NCI-H1436 (cell line): ENCODE results near the gene NVL.

Source experiments
- DNase-seq: peaks from one replicate; lab custom pipeline; 2025; lab: John Stamatoyannopoulos, UW

NVL gene

DNA sequence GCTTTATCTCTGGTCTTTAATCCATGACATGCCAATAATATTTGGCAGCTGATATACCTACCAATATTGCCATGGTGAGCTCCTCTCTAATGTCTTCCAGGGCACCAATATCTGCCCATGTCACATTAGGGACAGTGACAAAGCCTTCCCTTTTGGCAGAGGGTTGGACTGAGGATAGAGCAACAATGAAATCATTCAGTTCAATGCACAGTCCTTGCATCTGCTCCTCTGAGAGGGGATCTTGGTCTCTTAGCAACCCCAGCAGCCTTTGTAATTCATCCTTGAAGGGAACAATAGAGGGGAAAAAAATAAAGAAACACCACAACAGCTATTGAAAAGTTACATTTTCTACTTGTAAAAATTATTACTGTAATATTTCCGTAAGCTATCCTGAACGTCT lies 42.3 kb downstream of the NVL start:
- peak; percentile 49 for DNase-seq

DNA sequence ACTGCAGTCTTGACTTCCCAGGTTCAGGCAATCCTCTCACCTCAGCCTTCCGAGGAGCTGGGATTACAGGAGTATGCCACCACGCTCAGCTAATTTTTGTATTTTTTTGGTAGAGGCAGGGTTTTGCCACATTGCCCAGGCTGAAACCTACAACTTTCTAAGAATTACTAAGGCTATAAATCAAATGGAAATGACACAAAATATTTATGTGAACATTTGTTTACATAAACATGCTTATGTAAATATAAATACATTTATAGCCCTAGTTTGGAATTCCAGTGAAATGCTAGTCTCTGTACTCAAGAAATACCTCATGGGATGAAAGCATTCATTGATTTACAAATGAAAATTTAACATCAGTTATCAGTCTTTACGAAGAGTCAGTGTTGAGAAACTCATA lies 47.8 kb downstream of the NVL start:
- no peak for DNase-seq

GRCh38 chr1:224276771-224277487 lies 53.0 kb downstream of the NVL start:
- no peak for DNase-seq

DNA sequence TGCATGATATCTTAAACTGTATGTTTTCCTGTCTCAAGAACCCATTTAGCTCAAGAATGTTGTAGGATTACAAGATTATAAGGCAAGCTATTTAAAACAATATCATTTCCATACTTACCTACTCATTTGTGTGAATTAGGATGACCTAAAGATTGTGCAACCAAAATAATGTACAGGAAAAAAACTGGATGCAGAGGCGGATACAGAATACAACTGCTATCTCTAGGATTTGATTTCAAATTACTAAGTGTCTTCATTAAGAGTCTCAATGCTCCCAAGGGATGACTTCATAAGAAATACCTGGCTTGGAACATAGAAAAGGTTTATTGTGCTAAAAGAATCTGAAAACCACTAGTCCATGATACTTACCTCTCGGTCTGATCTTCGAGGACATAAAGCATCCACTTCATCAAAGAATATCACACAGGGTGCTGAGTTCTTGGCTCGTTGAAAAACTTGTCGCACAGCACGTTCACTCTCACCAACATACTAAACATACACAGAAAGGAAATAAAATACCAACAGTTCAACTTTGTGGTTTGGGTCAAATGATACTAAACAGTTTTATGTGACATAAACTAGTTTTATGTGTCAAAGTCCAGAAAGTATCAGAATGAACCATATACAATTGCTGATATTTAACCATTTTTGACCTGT lies 54.9 kb downstream of the NVL start:
- no peak for DNase-seq

- DNase-seq = no peak
These were observed 56.3 kb downstream of the NVL start for GRCh38 chr1:224273641-224274040.

- no peak for DNase-seq
These were observed 58.9 kb downstream of the NVL start for GRCh38 chr1:224271106-224271505.

GRCh38 chr1:224267925-224268324 lies 62.0 kb downstream of the NVL start:
- no peak for DNase-seq

DNA sequence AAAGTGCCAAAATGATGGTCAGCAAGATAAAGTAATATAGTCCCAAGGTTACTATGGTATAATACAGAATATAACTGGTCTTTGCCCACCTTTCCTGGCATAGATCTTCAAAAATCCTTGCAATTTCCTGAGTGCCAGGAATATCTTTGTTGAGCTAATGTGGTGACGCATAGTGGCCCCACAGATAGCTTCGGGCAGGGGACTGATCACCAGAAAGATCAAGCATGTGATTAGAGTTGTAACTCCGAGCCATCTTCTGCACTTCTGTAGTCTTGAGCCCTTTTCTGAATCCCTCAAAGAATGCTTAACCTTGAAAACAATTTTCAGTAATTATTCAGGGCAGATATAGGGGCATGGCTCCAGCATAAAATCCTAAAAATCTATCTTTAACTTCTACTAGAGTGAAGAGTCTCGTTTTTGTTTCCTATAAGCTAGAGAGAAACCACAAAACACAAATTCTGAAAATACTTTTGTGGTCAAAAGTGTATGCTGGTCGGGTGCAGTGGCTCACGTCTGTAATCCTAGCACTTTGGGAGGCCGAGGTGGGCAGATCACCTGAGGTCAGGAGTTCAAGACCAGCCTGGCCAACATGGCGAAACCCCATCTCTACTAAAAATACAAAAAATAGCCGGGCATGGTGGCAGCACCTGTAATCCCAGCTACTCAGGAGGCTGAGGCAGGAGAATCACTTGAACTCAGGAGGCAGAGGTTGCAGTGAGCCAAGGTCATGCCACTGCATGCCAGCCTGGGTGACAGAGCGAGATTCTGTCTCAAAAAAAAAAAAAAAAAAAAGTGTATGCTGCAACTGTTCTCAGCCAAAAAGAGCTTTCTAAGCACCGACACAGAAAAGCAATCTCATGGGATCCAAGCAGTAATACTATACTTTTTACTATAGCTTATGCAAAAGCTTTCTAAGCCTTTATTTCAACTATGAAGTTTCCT lies 62.8 kb downstream of the NVL start:
- DNase-seq = no peak

DNA sequence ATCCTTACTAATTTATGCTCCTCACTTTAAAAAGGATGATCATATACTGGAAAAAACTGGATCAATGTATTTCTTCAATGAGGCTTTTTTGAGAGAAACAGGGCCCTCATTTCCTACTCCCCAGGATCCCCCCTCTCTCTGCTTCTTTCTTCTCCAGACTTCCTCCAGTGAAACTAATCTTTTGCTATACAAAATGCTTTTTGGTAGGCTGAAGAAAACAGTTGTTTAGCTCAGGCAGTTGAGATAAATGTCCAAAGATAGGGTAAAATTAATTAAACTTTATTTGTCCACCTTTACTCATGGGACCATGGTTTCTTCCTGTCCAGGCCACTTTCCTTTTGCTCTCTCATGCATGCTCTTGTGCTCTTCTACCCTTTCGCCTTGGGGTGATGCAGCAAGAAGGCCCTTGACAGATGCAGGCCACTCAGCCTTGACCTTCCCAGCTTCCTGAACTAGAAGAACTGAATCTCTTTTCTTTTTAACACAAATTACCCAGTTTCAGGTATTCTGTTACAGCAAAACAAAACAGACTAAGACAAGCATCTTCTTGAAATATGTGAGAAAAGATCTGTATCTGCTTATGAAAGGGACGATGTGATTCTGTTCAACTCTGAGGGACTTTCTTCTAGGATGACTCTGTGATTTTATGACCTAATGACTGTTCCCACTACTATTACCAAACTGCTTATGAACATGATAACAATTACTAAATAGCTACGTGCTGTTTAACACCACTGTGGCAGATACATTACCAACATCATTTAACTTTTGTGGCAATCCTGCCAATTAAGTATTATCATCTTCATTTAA lies 63.7 kb downstream of the NVL start:
- DNase-seq = no peak

- DNase-seq = no peak
These were observed 65.7 kb downstream of the NVL start for GRCh38 chr1:224264321-224264720.

DNA sequence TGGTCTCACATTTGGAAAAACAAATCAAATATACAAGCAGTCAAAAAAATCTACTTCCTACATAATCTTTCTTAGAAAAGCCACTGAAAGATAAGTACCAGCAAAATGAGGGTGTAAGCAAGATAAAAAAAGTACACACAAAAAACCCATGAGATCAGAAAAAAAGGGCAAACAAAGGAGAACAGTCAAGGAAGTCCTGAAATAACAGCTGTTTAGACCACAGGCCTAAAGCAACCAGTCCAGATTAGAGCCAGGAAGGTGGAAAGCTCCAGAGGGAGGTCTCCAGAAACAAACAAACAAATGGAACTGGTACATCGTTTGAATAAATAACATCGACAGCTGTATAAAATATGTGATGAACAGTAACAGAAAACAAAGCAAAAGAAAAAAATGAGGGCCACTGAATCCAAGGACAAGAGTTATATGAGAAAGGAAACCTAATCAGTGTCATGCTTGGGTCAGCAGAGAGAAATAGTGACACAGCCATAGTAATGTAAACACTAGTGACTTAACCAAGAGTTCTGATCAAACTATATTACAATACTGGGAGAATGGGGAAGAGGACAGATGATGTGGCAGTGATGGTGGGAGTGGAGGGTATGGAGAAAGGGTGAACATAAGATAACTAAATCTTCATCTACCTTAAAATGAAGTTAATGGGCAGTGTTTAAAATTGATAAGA lies 67.5 kb downstream of the NVL start:
- DNase-seq = no peak

DNA sequence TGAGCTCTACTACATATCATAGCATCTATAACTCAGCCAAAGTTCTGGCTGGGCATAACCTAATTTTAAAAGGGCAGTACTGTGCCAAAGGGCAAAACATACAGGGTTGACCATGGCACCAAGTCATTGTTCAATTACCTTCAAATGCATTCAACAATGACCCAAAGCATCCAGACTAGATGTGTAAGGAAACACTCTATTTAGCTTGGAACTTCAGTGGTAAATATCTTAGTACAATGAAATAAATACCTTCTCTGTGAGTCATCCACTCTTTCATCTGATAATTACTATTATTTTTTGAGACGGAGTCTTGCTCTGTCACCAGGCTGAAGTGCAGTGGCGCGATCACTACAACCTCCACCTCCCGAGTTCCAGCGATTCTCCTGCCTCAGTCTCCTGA lies 70.0 kb downstream of the NVL start:
- no peak for DNase-seq

GRCh38 chr1:224258351-224258750 lies 71.6 kb downstream of the NVL start:
- DNase-seq = no peak

DNA sequence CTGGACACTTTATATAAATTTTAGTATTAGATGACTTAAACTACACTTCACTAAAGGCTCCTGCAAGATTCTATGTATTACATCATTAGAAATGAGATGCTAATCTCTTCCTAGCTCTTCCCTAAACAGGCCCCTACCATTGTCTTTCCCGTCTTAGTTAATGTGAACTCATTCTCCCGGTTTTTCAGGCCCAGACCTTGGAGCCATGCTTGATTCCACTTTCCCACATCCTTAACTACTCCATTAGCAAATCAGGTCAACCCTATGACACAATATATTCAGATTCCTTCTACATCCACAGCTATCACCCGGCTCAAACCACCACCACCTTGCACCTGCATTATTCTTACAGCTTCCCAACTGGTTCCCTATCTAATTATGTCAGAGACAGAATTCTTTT lies 73.3 kb downstream of the NVL start:
- DNase-seq = no peak

- DNase-seq = no peak
These were observed 76.3 kb downstream of the NVL start for GRCh38 chr1:224253721-224254120.

DNA sequence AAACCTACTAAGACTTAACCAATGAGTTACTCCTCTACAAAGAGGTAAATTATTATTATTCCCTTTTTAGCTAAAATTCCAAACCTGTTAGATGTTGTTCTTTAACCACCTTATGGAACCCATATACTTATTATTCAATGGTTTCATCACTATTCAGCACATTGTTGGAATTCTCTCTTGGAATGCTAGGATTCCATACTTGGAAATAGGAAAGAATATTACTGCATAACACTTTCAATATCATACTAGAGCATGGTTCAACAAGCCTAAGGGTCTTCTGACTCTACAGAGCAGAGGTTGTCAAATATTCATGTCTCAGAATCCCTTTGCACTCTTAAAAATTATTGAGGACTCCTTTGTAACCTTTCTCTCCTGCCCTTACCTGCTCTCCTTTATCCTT lies 77.5 kb downstream of the NVL start:
- no peak for DNase-seq

- DNase-seq = no peak
These were observed 78.2 kb downstream of the NVL start for GRCh38 chr1:224251741-224252146.

DNA sequence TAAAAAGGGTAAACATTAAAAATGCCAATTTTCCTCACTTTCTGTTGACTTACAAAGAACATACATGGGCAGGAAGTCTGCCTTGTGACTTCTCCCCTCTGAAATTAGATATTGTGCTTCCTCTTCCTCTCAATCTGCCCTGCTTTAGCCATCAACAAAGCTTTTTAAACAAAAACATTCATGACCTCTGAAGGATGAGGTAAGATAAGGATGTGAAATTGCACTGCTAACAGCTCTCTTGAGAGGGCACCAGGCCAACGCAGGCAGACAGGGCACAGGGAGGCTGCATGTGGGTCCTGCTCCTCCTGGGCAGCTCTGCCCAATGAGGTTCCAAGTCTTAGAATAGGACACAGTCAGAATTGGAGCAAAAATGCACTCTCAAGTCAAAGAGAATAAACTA lies 84.8 kb downstream of the NVL start:
- no peak for DNase-seq

- DNase-seq = no peak
These were observed 91.2 kb downstream of the NVL start for GRCh38 chr1:224238756-224239155.

- DNase-seq = no peak
These were observed 91.8 kb downstream of the NVL start for GRCh38 chr1:224238212-224238611.

GRCh38 chr1:224237119-224237881 lies 92.7 kb downstream of the NVL start:
- no peak for DNase-seq
